ENCODE data around the gene CBR1. TPM values are rescaled to one million over a fixed set of nuclear protein-coding genes. Genes with fewer than 3 reads are reported as not detected.
"Not testable (repeated sequence)": the region's sequence is repeated elsewhere in the genome, so short reads cannot be mapped to it uniquely, and the experiment has no call there.

The CBR1 gene
- total RNA-seq, 1 donor from 2014 or later = 46.3 TPM

DNA sequence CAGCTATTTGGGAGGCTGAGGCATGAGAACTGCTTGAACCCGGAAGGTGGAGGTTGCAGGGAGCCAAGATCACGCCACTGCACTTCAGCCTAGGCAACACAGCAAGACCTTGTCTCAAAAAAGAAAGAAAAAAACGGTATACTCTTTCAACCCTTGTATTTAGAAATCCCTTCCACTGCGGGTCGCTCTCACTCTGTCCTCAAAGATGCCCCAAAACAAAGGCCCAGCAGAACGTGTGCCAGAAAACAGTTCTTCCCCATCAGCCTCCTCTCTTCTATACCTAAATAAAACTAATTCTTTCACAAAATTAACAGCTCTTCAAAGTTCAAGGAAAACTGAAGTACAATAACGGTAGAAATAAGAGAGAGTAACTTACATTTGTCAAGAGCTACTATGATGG lies 22.7 kb upstream of the CBR1 start:
- no peak for DNase-seq (ENCODE audit: low read depth)

DNA sequence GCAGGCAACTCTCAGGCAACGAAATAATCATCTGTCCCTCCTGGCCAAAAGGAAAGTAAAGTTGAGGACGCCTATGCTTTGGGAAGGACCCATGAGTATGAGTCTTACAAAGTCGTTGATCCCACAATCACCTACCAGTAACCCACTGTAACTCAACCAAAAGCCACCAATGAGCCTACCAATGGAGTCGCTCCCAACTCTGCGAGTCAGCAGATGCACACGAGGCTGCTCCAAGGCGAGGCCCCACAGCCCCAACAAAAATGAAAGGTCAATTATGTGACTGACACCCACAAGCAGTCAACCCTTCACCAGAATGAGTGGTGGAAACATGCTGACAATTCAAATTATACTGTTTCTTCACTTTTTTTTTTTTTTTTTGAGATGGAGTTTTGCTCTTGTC lies 21.5 kb upstream of the CBR1 start:
- no peak for DNase-seq (ENCODE audit: low read depth)

DNA sequence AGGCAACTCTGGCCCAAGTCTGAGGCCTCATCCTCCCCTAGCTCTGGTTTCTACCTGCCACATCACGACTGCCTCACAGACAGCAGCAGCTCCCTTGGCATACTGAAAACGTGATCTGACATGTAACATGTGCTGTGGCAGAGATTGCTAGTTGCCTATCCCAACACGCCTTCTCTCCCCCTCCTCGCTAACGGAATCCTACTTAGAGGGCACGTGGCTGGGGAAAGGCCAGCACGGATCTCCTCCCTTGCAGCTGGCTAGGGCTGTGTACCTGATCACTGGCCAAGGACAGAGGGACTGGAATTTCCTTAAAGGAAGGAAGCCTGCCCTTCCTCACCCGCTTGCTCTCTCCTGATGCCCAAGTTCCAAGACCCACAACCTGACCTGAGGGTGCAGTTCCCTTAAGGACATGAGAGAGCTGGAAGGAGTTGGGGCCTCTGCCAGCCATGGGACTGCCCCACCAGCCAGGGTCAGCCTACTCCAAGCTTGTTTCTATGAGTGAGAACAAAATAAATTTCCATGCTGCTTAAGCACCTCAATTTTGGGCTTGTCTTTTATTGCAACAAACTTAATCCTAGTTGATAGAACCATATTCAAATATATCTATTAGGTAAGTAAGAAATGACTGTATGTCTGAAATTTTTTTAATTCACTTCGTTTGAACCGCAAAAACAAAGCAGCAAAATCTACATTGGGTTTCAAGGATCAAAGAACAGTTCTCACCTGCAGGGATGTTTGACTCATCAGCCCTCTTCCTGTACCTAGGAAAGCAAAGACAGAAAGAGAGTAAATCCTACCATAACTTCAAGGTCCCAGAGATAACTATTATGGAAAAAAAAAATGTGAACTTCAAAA lies 16.7 kb upstream of the CBR1 start:
- DNase-seq (ENCODE audit: low read depth) = no peak

DNA sequence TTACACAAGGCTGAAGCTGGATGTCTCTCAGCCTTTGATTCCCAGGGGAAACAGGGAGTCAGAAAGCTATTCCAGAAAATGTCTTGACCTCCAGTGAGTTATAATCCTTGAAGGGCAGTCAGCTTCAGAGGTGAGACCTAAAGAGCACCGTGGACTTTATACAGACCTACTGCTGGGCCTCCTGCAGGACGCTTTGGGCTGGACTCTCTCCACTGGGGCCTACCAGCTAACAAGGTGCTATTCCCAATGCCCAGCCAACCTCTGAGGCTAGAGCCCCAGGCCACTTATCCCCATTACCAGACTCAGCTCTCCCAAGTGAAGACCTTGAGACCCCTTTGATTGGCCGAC lies 16.1 kb upstream of the CBR1 start:
- no peak for DNase-seq (ENCODE audit: low read depth)

DNA sequence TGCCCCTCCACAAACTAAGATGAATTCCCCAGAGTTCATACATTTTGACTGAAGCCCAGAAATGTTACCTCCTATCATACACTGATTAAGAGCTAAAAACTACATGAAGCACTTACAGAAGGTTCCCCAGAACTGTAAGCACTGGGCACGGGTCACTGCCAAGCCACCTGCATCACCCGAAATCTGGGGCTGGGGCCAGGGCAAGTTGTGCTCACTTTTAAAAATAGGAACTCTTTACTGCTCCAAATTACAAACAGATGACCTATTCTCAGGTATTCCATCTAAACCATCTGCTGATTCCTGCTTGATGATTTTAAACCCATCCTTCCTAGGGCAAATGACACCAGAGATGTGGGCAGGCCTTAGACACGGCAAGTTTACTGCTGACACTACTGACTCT lies 14.3 kb upstream of the CBR1 start:
- DNase-seq (ENCODE audit: low read depth) = no peak

DNA sequence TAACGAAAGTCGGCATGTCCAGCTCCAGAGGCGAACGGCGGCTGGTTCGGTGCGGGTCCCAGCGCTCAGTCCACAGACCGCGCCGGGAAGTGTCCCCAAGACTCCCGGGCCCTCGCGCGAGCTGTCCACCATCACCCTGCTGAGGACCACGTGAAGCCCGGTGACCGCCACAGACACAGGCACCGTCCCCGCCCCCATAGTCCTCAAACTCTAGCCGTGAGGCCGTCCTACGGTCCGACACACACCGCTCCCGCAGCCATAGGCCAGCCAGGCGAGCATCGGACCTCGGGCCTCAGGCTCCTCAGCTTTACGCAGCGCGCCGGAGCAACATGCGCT lies 10.0 kb upstream of the CBR1 start:
- no peak for DNase-seq (ENCODE audit: low read depth)

DNA sequence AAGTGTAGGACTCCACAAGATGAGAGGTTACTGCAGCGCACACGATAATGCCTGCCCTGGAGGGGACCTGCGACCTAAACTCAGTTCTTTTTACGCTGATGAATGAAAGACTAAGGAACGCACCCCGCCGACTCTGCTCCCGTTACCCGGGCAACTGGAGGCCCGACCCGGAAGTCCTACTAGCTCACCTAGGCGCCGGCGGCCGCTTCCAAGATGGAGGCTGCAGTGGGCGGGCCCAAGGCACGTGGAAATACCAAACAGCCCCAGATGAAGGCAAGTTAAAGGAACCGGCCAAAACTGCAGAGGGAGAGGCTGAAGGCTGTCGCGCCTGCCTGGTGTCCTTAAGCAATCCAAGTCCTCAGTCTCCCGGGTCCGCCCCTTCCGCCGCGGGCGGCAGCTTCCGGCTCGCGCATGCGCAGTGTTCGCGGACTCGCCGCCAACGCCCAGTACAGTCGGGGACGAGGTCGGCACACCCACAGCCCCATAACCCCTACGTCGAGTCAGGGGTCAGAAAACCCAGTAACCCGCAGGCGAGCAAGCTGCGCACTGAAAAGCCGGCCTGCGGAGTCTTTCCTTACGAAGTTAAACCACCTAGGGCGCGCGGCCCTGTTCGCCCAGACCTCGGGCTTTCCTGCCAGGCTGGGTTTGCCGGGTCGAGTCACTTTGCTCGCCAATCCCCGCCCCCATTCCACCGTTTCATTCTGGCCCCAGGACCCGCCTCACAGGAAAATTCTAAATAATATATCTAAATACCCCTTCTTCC lies 9.5 kb upstream of the CBR1 start, which contains the start of gene SETD4:
TSS of gene SETD4 (minus strand) at position 368 of the 763 bp plus-strand sequence. CDS start 1,638 bp downstream, outside the sequence.
- DNase-seq (ENCODE audit: low read depth) = peak; percentile 92

DNA sequence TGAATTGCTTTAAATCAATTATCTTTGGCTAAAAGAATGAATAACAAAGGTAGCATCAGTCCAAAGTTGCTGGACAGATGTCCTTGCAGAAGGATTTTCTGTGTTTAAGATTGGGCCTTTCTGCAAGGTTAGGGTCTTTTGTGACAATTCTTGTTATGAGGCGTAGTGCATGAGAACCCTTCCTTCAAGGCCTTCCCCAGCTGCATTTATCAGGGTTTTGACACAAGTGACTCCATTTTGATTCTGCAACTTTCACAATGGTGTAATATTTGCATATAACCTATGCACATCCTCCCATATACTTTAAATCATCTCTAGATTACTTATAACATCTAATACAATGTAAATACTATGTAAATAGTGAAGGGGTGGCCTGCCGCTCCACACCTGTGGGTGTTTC lies 8.4 kb upstream of the CBR1 start:
- no peak for DNase-seq (ENCODE audit: low read depth)

DNA sequence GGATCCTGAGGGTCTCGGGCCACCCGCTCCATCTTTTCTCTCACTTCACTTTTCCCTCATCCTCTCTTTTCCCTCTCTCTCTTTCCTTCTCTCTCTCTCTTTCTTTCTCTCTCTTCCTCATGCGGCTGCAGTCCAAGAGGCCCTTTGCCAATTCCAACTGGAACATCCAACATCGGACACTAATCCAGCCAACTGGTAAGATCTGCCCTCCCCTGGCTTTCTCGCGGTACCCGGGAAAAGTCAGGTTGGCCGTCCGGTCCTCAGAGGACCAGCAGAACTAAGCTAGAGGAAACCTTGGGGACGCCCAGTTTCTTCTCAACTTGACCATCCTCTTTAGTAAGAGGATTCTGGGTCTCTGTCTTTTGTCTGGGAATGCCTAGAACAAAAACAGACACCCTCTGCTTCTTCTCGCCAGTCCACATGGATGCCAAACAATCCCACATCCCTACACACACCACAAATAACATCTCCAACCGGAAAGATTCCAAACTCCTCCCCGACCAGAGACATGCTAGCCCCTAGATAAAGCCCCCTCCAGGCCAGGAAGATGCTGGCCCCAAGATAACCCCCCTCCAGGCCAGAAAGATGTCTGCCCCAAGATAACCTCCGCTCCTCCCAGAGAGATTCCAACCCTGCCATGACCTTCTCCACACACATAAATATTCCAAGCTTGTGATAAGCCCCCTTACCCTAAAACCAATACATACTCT lies 6.3 kb upstream of the CBR1 start:
- DNase-seq (ENCODE audit: low read depth) = no peak

DNA sequence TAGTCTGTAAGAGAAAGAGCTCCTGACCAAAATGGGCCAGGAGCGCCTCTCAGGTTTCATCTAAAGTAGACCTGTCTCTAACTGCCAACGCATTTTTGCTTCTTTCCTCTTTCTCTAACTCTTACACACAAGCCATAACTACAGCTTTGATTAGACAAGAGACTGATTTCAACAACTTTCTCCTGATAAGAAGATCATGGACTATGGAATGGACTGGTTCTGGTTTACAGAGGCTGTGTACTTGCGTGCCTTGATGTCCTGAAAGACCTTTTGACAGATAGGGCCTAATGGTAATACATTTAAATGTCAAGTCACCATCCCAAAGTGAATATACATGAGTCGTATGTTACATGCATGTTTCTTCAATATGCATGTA lies 5.8 kb upstream of the CBR1 start:
- no peak for DNase-seq (ENCODE audit: low read depth)

DNA sequence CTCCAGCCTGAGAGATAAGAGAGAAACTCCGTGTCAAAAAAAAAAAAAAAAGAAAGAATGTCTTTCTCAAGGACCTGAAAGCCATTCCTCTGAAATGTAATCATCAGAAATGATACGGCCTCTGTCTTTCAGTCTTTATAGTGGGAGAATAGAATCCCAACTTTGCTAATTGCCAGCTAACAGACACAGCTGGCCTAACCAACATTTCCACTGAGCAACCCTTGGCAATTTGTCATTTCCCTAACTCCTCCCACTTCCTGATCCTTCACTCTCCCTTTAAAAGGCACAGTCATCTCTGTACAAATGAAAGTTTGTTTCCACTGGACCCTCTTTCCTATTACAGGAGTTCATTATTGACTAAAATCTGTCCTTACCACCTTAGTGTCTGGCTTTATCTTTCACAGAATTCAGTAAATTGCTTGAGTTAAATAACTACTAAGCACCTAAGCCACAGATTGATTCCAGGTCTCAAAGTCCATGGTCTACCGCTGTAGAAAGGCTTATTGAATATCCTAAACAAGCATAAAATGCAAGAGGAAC lies 4.3 kb upstream of the CBR1 start:
- peak; percentile 22 for DNase-seq (ENCODE audit: low read depth)

DNA sequence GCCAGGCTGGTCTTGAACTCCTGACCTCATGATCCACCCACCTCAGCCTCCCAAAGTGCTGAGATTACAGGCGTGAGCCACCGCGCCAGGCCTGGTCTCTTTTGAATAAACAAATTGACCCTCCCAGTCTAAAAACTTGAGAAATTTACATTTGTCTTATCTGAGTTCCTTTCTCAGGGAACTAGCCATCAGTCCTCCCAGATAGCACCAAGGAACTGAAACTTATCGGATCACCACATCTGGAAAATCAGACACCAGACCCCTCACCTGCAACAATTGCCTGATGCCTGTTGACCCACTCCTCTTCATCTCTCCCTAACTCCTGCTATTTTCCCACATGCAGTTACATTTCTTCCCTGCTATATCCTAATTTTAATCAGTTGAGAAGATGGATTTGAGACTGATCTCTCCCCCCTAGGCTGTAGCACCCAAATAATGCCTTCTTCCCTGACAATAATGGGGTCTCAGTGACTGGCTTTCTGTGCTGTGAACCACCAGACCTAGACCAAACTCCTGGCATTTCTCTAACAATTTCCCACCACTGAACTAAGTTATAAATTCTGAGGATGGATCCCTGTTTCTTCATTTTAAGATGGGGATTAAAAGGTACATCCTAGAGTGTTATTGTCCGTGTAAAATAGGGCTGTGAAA lies 951 bp upstream of the CBR1 start:
- no peak for DNase-seq (ENCODE audit: low read depth)

DNA sequence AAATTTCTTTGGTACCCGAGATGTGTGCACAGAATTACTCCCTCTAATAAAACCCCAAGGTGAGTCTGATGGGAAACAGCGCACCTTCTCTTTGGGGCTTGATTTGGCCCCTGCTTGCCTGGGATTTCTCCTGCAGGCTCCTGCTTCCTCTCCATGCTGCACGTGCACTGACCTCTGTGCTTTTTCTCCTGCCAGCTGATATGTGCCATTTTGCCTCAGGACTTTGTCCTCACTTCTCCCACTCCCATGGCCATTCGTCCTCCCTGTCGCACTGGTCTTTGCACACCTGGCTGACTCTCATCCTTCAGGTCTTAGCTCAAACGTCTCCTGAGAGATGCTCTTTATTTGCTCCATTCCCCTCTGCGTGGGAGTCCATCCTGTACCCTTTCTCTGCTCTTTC lies 1.2 kb downstream of the CBR1 start:
- no peak for DNase-seq (ENCODE audit: low read depth)

DNA sequence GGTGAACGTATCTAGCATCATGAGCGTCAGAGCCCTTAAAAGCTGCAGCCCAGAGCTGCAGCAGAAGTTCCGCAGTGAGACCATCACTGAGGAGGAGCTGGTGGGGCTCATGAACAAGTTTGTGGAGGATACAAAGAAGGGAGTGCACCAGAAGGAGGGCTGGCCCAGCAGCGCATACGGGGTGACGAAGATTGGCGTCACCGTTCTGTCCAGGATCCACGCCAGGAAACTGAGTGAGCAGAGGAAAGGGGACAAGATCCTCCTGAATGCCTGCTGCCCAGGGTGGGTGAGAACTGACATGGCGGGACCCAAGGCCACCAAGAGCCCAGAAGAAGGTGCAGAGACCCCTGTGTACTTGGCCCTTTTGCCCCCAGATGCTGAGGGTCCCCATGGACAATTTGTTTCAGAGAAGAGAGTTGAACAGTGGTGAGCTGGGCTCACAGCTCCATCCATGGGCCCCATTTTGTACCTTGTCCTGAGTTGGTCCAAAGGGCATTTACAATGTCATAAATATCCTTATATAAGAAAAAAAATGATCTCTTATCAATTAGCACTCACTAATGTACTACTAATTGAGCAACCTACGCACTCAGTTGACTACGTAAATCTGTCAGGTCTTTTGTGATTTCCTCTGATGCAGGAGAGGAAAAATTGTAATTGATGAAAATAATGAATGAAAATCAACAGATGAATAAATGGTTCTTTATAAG lies 2.8 kb downstream of the CBR1 start:
- no peak for DNase-seq (ENCODE audit: low read depth)

DNA sequence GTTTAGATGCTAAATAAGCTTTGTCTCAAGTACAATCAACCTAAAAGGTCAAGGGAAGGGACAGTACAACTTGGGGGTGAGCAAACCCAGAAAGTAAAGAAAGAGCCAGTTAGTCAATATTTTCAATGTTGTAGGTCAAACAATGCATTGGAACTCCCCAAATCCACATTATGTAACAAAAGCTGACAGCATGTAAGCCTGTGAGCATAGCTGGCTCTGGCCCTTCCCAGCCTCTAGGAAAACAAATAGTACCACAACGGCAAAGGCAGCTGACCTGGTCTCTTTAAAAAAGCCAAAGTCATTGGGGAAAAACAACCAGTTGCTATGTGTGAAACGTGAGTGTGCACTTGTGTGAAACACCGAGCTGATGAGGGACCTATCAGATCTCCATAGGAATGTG lies 3.4 kb downstream of the CBR1 start:
- DNase-seq (ENCODE audit: low read depth) = no peak

DNA sequence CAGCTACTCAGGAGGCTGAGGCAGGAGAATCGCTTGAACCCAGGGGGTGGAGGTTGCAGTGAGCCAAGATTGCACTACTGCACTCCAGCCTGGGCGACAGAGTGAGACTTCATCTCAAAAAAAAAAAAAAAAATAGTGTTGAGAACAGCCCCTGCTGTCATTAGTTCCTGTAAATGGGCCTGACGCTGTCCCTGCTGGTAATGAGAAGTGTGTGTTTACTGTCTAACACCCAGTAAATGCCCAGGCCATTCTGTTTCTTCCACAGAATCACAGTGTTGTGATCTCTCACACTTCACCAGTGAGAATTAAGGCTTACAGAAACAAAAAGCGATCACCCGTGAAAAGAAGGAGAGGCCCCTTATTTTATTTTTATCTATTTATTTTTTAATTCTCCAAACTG lies 4.1 kb downstream of the CBR1 start:
- not testable (repeated sequence) for DNase-seq (ENCODE audit: low read depth)

DNA sequence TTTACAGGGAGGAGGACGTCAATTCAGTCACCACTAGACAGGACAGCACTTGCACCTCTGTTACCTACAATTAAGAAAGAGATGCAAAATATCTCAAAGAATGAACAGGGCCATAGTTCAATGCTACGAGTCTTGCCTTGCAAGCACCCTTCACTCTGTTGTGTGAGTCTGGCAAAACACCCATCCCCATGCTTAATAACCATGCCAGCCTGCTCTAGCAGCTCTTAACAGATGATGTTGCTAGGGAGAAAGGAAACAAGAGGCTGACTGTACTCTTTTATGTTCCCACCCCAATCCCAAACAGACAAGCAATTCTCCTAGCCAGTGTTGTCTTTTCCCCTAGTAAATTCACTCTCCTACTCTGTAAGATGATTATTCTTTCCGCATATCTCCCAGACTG lies 5.3 kb downstream of the CBR1 start:
- no peak for DNase-seq (ENCODE audit: low read depth)

DNA sequence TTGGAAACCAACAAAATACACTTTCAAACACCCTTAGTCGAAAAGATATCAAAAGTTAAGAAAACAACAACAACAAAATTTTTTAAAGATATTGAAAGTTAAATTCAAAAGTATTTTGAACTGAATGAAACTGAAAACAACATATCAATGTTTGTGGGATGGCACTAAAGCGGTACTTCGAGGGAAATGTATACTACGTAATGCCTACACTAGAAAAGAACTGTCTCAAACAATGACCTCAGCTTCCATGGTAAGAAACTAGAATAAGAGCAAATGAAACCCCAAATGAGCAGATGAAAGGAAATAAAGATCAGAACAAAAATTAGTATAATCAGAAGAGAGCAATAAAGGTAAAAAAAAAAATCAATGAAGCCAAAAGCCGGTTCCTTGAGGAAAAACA lies 6.1 kb downstream of the CBR1 start:
- DNase-seq (ENCODE audit: low read depth) = no peak

DNA sequence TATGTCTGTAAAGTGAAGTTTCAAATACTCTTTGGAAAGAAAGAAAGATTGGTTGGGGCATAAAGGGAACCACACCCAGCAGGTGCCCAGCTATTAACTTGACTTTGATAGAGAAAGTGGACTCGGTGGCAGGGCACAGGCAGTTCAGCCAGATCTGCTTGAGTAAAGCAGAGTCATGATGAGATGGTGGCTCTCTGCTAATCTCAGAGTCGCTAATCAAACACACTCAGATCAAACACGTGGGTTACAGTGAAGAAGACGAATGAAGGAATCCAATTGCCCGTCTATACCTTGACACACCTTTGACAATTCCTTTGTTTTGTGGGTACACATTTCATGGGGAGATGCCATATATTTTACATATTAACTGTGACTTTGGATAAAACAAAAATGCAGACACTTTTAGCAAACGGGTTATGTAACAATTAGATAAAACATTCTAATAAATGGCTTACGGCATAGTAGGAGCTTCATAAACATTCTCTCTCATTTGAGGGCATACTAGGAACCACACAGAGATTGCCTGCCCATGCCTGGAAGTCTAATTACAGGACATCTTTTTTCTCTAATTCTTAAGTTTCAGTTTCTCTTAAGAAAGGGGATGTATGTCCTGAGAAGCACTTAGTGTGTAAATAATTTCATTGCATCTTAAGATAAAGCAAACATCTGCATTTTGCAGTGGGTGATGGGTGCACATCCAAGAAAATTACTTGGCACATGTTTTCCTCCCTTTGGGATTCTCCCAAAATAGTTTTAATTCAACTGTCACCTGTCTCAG lies 7.2 kb downstream of the CBR1 start:
- no peak for DNase-seq (ENCODE audit: low read depth)

DNA sequence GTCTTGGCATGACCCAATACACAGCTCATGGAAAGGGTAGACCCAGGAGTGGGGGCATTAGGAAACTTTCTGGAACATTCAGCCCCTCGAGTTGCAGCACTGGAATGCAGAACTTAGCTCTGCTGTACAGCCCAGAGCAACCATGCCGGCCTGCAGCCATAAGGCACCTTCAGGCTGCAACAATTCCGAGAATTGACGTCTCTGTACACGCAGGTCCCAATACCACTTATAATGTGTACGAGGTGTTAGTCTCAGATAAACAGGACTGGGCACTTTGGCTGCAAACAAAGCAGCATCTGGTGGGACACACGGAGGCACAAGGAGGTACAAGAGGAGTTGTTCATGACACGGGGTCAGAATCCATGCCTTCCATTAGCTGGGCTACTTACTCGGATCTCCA lies 7.9 kb downstream of the CBR1 start:
- no peak for DNase-seq (ENCODE audit: low read depth)

Data from myocyte (in vitro differentiated cells).